Left lung (tissue), 10 donors: Measurements from ENCODE around the gene CBL. TPM values are rescaled to one million over a fixed set of nuclear protein-coding genes. Genes with fewer than 3 reads are reported as not detected.

Source experiments
- ATAC-seq: fragments of 200-7000 bp; cut with Tn5 transposase; one replicate; pipeline ENCODE4 v1.9.1; 2020; ENCODE audit warnings: moderate library complexity
- DNase-seq, 4 donors: peaks; one replicate each; pipeline ENCODE4 v3.0.0-alpha.2; 2013 to 2020
- H3K27ac ChIP-seq, 2 donors: fragments of 200-600 bp; sonication (generic) in 1 of 2; one replicate each; pipeline versions ENCODE4 v1.5.0 to v1.8.0; 2020 to 2021
- H3K27me3 ChIP-seq, 2 donors: fragments of 200-600 bp; sonication (generic) in 1 of 2; one replicate each; pipeline versions ENCODE4 v1.5.0 to v1.8.0; 2020 to 2021
- H3K36me3 ChIP-seq, 2 donors: fragments of 200-600 bp; sonication (generic) in 1 of 2; one replicate each; pipeline versions ENCODE4 v1.5.0 to v1.8.0; 2020 to 2021
- H3K4me1 ChIP-seq, 2 donors: fragments of 200-600 bp; one replicate each; pipeline ENCODE4 v1.8.0; 2021
- H3K4me3 ChIP-seq, 2 donors: fragments of 200-600 bp; sonication (generic) in 1 of 2; one replicate each; pipeline versions ENCODE4 v1.5.0 to v1.8.0; 2020 to 2021; ENCODE audit warnings: mild to moderate bottlenecking in 1 of 2
- H3K9me3 ChIP-seq, 2 donors: fragments of 200-600 bp; sonication (generic) in 1 of 2; one replicate each; pipeline versions ENCODE4 v1.5.0 to v1.8.0; 2020 to 2021
- intact Hi-C, 2 donors: fragments of 100-400 bp; cut with DNase I; formaldehyde crosslinking; loops; one replicate each; pipeline versions ENCODE4 v1.11.2 to v1.14.2; 2022
- polyA plus RNA-seq, 6 donors: library from polyadenylated mRNA; unstranded; fragments of 120-200 nt; gene quantifications; one replicate each; pipeline ENCODE4 v1.2.1, GENCODE V29; 2013; ENCODE audit not compliant: insufficient read length in 6 of 6
- total RNA-seq, 2 donors: library from RNA; stranded (reverse); fragmentation: NEBNext Ultra II Directional; extraction: Animal tissue kit (Norgen Biotek cat#: 25700); gene quantifications; one replicate each; pipeline ENCODE4 v1.2.1, GENCODE V29; 2021
- TF ChIP-seq, protein P1 (sequence below), 2 donors: fragments of 200-600 bp; sonication (generic) in 1 of 2; IDR thresholded peaks; one replicate each; pipeline versions ENCODE4 v1.5.0 to v1.8.0; 2021; ENCODE audit warnings: antibody characterized with exemption in 2 of 2
- donor health status: DM: no; HTN: yes; CAD: no.
- donor health status: DM: no; HTN: no; CAD: no.

Gene CBL
- total and polyA plus RNA-seq, 8 donors: 18.9 to 36.6 (median 22.1) TPM

DNA sequence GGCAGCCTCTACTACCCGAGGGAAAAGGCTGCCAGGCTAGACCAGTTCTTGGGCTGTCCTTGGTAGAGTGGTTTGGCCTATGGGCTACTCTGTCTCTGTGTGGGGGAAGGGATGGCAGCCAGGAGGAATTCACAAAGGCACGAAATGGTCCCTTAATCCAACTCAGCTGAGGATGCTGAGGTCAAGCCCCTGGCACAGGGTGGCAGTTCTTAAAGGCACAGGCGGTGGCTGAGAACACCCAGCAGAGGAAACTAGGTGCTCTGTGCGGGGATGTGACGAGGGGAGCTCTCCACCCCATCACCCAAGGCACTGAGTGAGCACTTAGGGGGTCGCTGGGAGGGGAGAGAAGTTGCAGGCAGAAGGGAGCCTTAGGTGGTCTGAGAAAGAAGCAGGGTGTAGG lies 140.5 kb downstream of the CBL start, which contains the start of gene MFRP:
TSS of gene MFRP (minus strand) at position 101 of the 400 bp plus-strand sequence. CDS start 192 bp downstream, outside the sequence.
- H3K4me1 ChIP-seq: peaks cover 0 to under 1% of the 10 kb centered on the region in 2 donors
- peaks cover 0 to 27% of the 10 kb centered on the region in 2 donors for H3K27me3 ChIP-seq
- no peak within 1 kb of the TSS for H3K4me3 ChIP-seq
- H3K9me3 ChIP-seq: no peaks in the 10 kb centered on the region
- H3K27ac ChIP-seq: no peak within 1 kb of the TSS
- no peaks in the 10 kb centered on the region for H3K36me3 ChIP-seq
- intact Hi-C loops: no loop called here
- TF ChIP-seq, protein P1, sequence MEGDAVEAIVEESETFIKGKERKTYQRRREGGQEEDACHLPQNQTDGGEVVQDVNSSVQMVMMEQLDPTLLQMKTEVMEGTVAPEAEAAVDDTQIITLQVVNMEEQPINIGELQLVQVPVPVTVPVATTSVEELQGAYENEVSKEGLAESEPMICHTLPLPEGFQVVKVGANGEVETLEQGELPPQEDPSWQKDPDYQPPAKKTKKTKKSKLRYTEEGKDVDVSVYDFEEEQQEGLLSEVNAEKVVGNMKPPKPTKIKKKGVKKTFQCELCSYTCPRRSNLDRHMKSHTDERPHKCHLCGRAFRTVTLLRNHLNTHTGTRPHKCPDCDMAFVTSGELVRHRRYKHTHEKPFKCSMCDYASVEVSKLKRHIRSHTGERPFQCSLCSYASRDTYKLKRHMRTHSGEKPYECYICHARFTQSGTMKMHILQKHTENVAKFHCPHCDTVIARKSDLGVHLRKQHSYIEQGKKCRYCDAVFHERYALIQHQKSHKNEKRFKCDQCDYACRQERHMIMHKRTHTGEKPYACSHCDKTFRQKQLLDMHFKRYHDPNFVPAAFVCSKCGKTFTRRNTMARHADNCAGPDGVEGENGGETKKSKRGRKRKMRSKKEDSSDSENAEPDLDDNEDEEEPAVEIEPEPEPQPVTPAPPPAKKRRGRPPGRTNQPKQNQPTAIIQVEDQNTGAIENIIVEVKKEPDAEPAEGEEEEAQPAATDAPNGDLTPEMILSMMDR (IDR thresholded peaks at IDR 0.05): no peak
- ATAC-seq (no peak), DNase-seq (no peak)

DNA sequence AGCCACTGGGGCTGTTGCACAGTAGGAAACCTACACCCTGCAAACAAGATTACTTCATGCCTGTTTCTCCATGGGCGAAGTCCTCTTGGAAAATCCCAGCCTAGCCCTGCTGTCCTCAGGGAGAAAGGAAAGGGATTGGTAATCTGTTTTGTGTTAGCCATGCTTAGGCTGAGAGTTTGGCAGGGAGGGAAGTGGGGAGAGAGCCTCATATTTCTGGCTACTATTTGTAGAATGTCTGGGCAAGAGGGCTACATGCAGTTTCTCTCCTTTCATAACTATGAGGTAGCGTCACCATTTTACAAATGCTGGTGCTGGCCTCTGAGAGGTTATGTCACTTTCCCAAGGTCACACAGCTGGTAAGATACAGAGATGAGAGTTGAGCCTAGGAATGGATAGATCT lies 141.1 kb downstream of the CBL start:
- Histone ChIP-seq H3K36me3 (no peaks in the 10 kb centered on the region), H3K27ac (no peak overlapping the region), H3K27me3 (peaks cover 0 to 25% of the 10 kb centered on the region in 2 donors), H3K4me3 (no peak overlapping the region), H3K9me3 (no peaks in the 10 kb centered on the region), H3K4me1 (no peaks in the 10 kb centered on the region)
- intact Hi-C loops: no loop called here
- TF ChIP-seq, protein P1 (IDR thresholded peaks at IDR 0.05): no peak
- no peak for ATAC-seq
- no peak for DNase-seq

DNA sequence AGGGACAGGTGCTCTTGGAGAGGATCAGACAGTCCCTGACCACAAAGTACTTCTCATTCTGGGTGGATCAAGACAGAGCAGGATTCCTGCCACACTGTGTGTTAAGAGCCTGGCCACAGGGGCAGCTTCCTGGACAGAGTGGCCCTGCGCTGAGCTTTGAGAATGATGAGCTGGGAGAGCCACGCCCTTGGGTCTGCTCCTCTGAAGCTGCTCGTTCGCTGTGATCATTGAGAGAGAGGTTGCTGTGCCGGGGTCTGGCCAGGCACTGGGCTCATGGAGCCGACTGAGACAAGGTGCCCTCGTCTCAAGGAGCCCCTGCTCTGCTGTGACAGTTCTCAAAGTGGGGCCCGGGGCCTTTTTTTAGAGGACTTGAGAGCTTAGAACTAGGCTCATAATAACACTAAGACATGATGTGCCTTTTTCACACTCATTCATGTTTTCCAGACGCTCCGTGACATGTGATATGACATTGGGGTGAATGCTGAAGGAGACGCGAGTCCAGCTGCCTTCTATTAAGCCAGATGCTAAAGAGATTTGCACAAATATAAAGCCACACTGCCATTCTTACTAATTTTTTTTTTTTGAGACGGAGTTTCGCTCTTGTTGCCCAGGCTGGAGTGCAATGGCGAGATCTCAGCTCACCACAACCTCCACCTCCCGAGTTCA lies 141.9 kb downstream of the CBL start:
- peaks cover 0 to 16% of the 10 kb centered on the region in 2 donors for H3K27me3 ChIP-seq
- TF ChIP-seq, protein P1 (IDR thresholded peaks at IDR 0.05): no peak
- no peak overlapping the region for H3K4me3 ChIP-seq
- no peaks in the 10 kb centered on the region for H3K4me1 ChIP-seq
- H3K27ac ChIP-seq: no peak overlapping the region
- H3K9me3 ChIP-seq: no peaks in the 10 kb centered on the region
- intact Hi-C loops: no loop called here
- no peak for ATAC-seq
- H3K36me3 ChIP-seq: no peaks in the 10 kb centered on the region
- no peak for DNase-seq

DNA sequence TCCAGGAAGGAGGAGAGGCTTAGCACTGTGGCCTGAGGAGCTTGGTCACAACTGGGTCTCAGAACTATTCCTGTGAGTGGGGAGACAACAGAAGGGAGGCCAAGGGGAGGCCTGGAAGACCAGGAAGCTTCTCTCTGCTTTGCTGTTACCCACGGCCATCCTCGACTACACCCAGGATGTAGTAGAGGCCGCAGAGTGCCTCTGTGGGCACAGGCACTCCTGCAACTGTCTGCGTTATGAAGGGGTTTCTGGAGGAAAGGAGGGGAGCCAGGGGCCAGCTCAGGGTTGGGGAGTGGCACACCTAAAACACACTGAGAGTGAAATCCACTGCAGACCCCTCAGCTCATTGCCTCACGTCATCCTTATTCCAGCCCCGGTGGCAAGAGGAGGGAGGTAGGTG lies 144.2 kb downstream of the CBL start:
- TF ChIP-seq, protein P1 (IDR thresholded peaks at IDR 0.05): no peak
- DNase-seq (no peak), ATAC-seq (no peak)
- H3K27ac ChIP-seq: no peak overlapping the region
- intact Hi-C loops: no loop called here
- H3K9me3 ChIP-seq: no peaks in the 10 kb centered on the region
- H3K36me3 ChIP-seq: no peaks in the 10 kb centered on the region
- H3K4me3 ChIP-seq: no peak overlapping the region
- H3K4me1 ChIP-seq: no peaks in the 10 kb centered on the region
- peaks cover 0 to 12% of the 10 kb centered on the region in 2 donors for H3K27me3 ChIP-seq

DNA sequence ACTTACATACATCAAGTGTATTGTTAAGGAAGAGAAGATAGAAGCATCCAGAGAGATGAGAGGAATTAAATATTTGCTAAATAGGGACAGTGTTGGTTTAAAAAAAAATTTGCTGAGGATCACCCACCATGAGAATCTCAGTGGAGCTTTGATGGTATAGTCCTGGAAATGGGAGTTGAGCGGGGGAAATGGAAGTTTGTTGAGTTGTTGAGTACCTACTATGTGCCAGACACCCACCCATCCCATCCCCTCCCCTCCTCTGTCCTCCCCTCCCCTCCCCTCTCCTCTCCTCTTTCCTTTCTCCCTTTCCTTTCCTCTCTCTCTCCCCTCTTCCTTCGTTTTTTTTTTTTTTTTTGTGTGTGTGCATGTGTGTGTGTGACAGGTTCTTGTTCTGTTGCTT lies 145.1 kb downstream of the CBL start:
- TF ChIP-seq, protein P1 (IDR thresholded peaks at IDR 0.05): no peak
- H3K9me3 ChIP-seq: no peaks in the 10 kb centered on the region
- H3K4me3 ChIP-seq: no peak overlapping the region
- ATAC-seq (no peak), DNase-seq (no peak)
- H3K27ac ChIP-seq: no peak overlapping the region
- peaks cover 0 to 21% of the 10 kb centered on the region in 2 donors for H3K27me3 ChIP-seq
- intact Hi-C loops: no loop called here
- H3K4me1 ChIP-seq: peaks cover 0 to 6% of the 10 kb centered on the region in 2 donors
- no peaks in the 10 kb centered on the region for H3K36me3 ChIP-seq
